ENCODE results near the gene SLC9A5. TPM values are rescaled to one million over a fixed set of nuclear protein-coding genes. Genes with fewer than 3 reads are reported as not detected.
A peak's percentile ranks its signal among the peaks of the same experiment; 100 is the strongest.

The SLC9A5 gene, protein sequence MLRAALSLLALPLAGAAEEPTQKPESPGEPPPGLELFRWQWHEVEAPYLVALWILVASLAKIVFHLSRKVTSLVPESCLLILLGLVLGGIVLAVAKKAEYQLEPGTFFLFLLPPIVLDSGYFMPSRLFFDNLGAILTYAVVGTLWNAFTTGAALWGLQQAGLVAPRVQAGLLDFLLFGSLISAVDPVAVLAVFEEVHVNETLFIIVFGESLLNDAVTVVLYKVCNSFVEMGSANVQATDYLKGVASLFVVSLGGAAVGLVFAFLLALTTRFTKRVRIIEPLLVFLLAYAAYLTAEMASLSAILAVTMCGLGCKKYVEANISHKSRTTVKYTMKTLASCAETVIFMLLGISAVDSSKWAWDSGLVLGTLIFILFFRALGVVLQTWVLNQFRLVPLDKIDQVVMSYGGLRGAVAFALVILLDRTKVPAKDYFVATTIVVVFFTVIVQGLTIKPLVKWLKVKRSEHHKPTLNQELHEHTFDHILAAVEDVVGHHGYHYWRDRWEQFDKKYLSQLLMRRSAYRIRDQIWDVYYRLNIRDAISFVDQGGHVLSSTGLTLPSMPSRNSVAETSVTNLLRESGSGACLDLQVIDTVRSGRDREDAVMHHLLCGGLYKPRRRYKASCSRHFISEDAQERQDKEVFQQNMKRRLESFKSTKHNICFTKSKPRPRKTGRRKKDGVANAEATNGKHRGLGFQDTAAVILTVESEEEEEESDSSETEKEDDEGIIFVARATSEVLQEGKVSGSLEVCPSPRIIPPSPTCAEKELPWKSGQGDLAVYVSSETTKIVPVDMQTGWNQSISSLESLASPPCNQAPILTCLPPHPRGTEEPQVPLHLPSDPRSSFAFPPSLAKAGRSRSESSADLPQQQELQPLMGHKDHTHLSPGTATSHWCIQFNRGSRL
- total RNA-seq (2014; rRNA removed): 0.98 and 1.3 TPM in 2 replicates
- 1.3 TPM for polyA plus RNA-seq (2012)

DNA sequence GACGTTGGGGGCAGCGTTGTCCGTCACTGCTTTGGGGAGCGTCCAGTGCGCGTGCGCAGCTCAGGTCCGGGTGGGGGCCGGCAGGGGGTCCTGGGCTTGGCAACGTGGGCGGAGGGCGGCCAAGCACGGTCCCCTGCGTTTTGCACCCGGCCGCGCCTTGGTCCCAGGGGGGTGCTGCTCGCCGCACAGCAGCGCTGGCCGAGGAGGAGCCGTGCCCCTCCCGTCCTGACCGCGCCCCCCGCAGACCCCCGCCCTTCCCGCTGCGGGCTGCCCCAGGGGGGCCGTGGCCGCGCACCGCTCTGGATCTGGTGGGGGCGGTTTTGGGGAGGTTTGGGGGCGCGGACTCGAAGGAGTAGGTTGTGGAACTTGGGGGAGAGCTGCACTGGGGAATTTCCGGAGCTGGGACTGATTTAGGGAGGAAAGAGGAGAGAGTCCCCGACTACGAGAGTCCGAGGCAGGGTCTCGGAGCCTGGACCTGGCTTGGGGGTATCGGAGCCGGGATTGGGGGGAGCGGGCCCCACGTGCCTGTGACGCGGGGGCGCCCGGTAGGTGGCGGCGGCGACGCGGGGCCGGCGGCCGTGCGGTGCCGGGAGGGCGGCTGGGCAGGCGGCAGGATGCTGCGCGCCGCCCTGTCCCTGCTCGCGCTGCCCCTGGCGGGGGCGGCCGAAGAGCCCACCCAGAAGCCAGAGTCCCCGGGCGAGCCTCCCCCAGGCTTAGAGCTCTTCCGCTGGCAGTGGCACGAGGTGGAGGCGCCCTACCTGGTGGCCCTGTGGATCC, at the start of gene SLC9A5:
Gene SLC9A5 (plus strand): TSS at position 579 of the 777 bp plus-strand sequence. CDS start 36 bp downstream, at position 615.
- no peak for DNase-seq (ENCODE audit: low read depth)

DNA sequence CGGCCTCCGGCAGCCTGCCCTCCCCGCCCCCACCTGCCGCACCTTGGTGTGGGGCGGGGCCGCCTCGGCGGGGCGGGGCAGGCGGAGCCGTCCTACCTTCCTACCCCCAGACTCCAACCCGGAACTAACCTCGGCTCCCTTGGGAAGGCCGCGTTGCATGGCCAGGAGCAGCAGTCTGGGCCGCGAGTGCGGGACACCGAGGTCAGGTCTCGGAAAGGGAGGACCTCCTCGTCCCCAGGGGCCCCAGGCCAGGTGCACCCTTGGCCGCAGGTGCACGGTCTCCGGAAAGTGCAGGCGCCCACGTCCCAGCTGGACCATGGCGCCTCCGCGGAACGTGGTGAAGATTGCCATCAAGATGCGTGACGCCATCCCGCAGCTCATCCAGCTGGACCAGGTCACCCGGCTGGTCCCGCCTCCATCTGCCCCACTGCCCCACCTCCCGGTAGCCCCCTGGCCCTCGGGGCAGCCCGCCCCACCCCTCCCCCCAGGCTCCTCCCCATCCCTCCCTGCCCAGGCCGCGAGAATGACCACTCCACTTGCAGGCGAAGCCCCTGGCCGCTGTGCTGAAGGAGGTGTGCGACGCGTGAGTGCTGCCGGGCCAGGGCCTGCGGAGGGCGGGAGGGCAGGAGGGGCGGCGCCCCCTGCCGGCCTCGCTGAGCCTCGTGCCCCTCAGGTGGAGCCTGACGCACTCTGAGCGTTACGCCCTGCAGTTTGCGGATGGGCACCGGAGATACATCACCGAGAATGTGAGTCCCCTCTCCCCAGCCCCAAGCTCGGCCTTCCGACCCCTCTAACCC, 49.6 kb upstream of the SLC9A5 start, which contains the start of gene ELMO3:
Gene ELMO3 (plus strand): TSS at position 121 of the 797 bp plus-strand sequence. CDS start 196 bp downstream, at position 317.
- no peak for DNase-seq (ENCODE audit: low read depth)

DNA sequence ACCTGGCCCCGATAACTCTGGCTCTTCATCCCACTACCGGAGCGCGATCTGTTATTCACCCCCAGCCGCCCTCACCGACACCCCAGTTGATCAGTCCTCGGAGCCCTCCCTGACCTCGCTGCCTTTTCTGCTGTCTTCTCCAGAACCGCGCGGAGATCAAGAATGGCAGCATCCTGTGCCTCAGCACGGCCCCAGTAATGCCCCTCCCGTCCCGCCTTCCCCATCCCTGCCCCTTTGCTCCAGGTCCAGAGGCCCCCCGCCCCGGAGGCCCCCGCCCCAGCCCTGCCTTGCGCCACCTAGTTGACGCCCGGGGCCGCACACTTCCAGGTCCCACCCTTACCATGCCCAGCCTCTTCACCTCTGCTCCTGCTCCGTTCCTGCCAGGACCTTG, 49.0 kb upstream of the SLC9A5 start:
- DNase-seq (ENCODE audit: low read depth): no peak

DNA sequence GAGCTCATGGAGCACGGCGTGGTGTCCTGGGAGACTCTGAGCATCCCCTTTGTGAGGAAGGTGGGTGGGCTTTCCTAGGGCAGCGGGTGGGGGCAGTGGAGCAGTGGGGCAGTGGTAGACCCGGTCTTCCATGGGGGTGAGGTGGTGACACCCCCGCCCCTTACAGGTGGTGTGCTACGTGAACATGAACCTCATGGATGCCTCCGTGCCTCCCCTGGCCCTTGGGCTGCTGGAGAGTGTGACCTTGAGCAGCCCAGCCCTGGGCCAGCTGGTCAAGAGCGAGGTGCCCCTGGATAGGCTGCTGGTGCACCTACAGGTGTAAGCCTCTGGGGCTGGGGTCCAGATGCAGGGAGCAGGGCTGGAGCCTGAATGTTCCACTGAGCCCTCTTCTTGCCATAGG, 48.3 kb upstream of the SLC9A5 start:
- no peak for DNase-seq (ENCODE audit: low read depth)

DNA sequence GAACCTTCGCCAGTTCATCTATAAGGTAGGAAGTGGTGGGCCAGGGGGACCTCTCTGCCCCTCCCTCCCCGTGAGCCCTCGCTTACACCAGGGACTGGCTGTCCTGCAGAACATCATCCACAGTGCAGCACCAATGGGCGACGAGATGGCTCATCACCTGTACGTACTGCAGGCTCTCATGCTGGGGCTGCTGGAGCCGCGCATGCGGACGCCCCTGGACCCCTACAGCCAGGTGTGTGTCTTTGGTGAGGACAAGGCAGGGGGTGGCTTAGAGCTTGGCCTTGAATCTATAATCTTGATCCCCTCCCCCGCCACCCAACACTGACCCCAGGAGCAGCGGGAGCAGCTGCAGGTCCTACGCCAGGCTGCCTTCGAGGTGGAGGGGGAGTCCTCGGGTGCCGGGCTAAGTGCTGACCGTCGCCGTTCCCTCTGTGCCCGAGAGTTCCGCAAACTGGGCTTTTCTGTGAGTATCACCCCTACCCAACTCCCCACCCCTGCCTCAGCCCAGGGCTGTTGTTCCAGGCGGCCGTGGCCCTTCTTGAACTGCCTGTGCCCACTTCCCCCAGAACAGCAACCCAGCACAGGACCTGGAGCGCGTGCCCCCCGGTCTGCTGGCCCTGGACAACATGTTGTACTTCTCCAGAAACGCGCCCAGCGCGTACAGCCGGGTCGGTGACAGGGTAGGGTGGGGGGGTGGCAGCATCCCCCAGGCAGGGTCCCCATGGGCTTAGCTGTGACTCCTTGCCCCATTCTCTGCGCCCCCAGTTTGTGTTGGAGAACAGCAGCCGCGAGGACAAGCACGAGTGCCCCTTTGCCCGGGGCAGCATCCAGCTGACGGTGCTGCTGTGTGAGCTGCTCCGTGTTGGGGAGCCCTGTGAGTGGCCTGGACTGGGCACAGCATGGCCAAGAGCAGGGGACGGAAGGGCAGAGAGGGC, 47.1 kb upstream of the SLC9A5 start:
- no peak for DNase-seq (ENCODE audit: low read depth)

DNA sequence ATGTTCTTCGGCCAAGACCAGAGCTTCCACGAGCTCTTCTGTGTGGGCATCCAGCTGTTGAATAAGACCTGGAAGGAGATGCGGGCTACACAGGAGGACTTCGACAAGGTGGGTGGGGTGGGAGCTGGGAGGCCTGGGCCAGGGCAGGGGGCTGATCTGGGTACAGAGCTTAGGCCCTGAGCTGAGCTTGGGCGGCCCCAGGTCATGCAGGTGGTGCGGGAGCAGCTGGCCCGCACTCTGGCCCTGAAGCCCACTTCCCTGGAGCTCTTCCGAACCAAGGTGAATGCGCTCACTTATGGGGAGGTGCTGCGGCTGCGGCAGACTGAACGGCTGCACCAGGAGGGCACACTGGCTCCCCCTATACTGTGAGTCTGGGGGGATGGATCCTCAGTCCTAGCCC, 46.4 kb upstream of the SLC9A5 start:
- DNase-seq (ENCODE audit: low read depth): no peak

DNA sequence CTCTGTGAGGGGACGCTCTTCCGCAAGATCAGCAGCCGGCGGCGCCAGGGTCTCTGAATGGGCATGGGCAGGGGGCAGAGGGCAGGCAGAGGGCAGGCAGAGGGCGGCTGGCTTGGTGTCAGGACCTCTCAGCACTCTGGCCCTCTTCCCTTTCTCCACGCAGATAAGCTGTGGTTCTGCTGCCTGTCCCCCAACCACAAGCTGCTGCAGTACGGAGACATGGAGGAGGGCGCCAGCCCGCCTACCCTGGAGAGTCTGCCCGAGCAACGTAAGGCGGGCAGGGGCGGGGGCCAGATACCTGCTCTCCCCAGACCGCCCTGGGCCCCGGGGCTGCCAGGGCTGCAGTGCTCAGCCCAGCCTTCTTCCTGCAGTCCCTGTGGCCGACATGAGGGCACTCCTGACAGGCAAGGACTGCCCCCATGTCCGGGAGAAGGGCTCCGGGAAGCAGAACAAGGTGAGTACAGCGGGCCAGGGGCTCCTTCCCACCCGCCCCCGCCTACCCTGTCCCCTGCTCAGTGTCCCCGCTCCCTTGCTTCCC, 45.8 kb upstream of the SLC9A5 start:
- DNase-seq (ENCODE audit: low read depth): no peak

DNA sequence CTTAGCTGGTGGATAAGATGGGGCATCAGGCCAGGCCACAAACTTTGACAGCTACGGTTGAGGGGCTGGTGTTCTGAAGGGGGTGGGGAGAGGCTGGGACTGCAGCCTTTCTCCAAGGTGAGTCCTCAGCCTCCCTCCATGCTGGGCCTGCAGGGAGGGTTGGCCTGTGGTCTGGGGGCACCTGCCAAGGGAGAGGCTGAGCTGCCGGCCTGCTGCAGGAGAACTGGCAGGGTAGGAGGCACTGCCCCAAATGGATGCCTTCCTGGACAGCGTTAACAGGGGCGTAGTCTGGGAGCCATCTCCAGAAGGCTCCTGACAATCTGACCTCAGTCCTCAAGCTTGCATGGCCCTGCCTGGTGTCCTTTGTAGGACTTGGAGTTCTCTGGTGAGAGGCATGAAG, 44.7 kb upstream of the SLC9A5 start:
- DNase-seq (ENCODE audit: low read depth): no peak

DNA sequence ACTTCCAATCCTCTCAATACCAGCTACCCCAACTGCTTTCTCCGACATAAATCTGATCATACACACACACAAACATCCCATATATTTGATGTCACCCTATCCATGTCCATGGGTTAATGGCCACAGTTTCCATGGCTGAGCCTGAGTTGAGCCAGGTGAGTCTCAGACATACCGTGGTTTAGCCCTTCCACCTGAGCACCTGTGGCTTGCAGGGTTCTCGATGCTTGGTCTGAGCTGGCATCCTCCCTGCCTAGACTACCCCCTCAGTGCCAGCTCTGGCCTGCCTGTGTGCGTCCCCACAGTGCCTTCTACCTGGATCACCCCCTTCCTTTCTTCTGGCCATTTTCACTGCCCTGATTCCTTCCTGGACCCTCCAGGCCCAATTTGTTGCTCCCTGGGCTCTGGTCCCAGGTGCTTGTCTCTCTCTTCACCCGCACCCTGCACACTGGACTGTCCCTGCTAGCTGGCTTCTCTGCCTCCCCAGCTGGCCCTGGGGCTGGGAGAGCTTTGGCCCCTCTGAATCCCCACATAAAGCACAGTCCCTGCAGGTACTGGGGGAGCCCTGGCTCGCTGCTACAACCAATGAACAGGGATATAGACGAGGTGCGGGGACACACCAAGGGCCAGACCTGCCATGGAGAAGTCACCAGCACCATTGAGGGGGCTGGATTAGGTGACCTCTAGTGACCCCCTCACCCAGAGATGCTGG, 42.5 kb upstream of the SLC9A5 start:
- DNase-seq (ENCODE audit: low read depth): no peak

DNA sequence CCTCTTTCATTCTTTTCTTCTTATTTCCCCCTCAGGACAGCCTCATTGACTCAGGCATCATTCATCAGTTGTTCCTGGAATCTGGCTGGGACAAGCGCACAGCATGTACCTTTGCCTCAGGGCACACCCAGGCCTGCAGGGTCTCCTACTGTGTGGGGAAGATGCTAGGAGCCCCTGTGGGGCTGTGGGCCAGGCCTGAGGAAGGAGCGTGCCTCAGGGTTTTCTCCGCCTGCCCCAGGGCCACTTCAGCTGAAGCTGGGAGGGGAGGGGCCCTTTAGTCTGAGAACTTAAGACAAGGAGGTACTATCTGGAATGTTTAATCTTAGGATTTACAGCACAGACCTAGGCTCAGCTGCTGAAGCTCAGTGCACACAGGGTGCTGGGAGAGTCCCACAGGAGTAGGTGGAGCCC, 41.9 kb upstream of the SLC9A5 start:
- DNase-seq (ENCODE audit: low read depth): no peak

DNA sequence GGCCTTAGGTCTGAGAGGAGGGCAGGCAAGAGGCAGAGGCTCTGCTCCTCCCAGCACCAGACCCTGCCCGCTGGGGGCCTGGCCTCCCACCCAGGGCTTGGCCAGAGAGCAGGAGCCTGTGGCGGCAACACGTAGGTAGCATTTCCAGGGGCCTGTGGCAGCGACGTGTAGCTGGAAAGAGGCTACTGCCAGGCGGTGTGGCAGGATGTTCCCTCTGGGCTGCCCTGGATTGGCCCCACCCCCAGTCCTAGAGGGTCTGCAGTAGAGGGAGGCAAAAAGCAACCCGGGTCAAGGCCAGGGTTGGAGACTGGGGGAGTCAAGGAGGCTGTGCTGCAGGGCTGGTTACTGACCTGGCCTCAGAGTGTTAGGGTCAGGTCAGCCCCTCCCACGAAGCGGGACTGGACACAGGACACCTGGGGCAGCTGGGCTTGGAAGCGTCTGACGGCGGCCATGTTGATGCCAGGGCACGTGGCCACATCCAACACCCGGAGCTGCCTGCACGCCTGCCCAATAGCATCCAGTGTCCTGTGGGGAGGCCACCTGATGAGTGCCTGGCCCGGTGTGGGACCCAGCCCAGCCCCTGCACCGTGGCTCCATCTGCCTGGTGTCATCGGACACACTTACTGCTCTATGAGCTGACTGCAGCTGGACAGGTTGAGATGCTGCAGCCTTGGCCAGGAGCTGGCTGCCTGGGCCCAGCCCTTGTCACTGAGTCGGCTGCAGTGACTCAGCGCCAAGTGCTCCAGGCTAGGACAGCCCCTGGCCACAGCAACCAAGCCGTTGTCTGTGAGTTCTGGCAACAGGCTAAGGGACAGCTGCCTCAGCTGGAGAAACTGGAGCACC, 41.3 kb upstream of the SLC9A5 start:
- DNase-seq (ENCODE audit: low read depth): peak; percentile 63

DNA sequence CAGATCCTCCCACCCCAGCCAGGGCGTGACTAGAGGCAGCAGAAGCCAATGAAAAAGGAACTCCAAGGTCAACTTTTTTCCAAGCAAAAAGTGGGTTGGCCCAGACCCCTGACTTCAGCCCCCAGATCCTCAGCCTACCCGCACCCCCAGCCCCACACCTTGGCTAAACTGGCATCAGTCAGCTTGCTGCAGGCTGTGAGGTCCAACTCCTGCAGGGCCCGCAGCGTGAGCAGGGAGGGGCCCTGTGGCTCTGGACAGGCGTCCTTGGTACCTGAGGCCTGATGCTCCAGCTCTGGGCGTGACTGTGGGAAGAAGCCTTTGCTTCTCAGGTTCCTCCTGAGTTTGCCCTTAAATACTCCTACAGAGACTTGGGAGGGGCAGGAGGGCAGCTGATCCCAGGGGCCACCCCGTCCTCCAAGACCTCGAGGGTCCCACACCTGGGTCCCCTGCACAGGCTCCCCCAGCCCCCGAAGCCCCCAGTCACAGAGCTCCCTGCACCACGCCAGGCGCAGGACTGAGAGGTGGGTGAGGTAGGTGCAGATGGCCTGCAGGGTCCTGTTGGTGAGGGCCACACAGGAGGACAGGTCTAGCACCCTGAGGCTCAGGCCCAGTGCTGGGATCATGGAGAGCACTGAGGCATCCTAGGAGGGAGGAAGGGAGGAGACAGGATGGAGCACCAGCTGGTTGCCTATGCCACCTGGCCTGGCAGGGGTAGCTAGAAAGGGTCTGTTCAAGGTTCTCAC, 40.5 kb upstream of the SLC9A5 start:
- no peak for DNase-seq (ENCODE audit: low read depth)

DNA sequence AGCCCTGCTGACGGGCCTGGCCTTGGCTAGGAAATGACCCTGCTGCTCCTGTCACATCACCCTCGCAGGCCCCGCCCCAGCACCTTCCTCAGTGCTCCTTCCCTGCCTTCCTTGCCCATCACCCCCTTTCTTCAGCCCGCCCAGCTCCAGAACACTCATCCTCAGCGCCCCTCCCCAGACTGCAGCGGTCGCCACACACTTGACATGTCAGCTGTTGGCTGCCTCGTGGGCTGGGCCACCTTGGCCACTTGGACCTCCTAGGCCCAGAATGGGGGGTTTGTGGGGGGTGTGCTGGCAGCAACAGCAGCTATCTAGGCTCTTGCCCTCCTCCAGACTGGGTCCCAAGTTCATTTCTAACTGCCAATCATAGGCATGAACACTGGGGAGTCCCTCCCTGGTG, 39.2 kb upstream of the SLC9A5 start:
- DNase-seq (ENCODE audit: low read depth): no peak

DNA sequence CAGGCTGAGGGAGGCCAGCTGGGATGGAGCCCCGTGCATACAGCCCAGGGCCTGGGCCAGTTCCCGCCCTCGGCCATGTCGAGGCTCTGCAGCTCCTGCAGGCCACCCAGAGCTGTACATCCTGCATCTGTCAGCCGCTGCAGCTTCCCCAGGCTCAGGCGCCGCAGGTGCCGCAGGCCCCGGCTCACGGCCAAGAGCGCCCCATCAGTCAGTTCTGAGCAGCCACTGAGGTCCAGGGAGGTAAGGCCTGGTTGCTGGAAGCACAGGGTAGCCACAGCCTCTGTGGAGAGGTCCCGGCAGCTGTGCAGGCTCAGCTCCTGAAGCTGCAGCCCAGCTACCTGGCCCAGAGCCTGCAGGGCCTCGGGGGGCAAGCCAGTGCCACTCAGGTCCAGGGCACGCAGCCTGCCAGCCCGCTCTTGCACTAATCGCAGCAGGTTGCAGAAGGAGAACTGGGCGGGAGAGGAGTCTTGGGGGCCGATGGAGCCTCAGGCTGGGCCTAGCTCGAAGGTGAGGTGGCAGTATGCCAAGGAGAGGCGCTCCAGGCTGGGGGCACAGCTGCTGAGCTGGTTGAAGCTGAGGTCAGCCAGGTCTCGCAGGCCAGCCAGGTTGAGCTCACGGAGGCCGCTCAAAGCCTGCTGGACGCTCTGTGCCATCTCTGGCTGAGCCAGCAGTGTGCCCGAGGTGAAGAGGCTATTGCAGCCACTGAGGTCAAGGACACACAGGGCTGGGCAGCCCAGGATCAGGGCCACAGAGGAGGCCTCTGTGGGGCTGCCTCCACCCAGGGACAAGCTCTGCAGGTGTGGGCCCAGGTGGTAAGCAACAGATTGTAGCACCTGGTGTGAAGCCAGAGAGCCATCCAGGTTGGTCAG, 38.5 kb upstream of the SLC9A5 start:
- no peak for DNase-seq (ENCODE audit: low read depth)

DNA sequence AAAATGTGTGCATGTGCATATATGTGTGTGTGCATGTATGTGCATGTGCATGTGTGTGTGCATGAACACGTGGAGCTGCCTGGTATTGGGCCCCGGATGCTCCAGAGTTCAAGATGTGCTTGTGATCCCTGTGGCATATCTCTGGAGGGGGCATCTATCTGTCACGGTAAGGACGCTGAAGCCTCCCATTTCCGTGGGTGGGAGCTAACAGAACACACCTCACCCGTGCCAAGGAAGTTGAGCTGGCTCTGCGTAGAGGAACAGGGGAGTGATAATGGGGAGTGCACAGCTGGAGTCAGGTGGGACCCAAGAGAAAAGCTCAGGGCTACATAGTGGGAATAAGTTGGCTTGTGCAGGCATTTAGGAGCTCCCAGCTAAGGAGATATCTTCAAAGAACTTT, 37.1 kb upstream of the SLC9A5 start:
- no peak for DNase-seq (ENCODE audit: low read depth)

DNA sequence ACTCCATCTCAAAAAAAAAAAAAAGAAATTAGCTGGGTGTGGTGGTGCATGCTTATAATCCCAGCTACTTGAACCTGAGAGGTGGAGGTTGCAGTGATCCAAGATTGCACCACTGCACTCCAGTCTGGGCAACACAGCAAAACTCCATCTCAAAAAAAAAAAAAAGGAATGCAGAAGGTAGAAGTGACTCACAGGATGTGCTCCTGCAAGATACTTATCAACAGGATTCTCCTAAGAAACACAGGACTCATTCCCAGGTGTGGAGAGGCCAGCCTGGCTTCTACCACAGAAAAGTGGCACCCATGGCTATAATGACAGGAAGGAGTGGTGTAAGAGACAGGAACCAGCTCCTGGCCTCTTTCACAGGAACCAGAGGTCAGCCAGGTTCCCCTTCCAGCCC, 36.0 kb upstream of the SLC9A5 start:
- no peak for DNase-seq (ENCODE audit: low read depth)

Data from LHCN-M2 (cell line).